IPS-18a (cell line): ENCODE results near the gene CTSD.

Experiments used
- H3K27ac ChIP-seq: one replicate; pipeline ENCODE4 v1.5.1; 2013; ENCODE audit warnings: low read length
- H3K27me3 ChIP-seq: one replicate; pipeline ENCODE4 v1.6.1; 2013; ENCODE audit warnings: mild to moderate bottlenecking, low read length; ENCODE audit not compliant: control insufficient read depth, insufficient read depth
- H3K36me3 ChIP-seq: one replicate; pipeline ENCODE4 v1.6.1; 2013; ENCODE audit warnings: low read depth, low read length; ENCODE audit not compliant: control insufficient read depth
- H3K4me1 ChIP-seq: one replicate; pipeline ENCODE4 v1.6.1; 2013; ENCODE audit warnings: low read depth, low read length; ENCODE audit not compliant: control insufficient read depth
- H3K4me3 ChIP-seq: one replicate; pipeline ENCODE4 v1.5.1; 2013; ENCODE audit warnings: low read length
- H3K9ac ChIP-seq: one replicate; pipeline ENCODE4 v1.6.1; 2013; ENCODE audit warnings: mild to moderate bottlenecking, low read length, moderate library complexity
- H3K9me3 ChIP-seq: one replicate; pipeline ENCODE4 v1.6.1; 2013; ENCODE audit warnings: low read depth, low read length; ENCODE audit not compliant: control insufficient read depth

Gene CTSD

GRCh38 chr11:1793081-1793480, 29.4 kb upstream of the CTSD start:
- H3K4me3 ChIP-seq, result no peak overlapping the region
- H3K27me3 ChIP-seq, result peaks cover 8% of the 10 kb centered on the region
- H3K4me1 ChIP-seq, result no peaks in the 10 kb centered on the region
- H3K36me3 ChIP-seq, result no peaks in the 10 kb centered on the region
- H3K27ac ChIP-seq, result no peak overlapping the region
- no peak overlapping the region for H3K9ac ChIP-seq
- H3K9me3 ChIP-seq, result no peaks in the 10 kb centered on the region

- Histone ChIP-seq H3K9me3 (no peaks in the 10 kb centered on the region), H3K27me3 (peaks cover 8% of the 10 kb centered on the region), H3K4me3 (no peak overlapping the region), H3K36me3 (no peaks in the 10 kb centered on the region), H3K4me1 (no peaks in the 10 kb centered on the region), H3K27ac (no peak overlapping the region), H3K9ac (no peak overlapping the region)
These were observed 28.7 kb upstream of the CTSD start for GRCh38 chr11:1792461-1792860.

GRCh38 chr11:1791912-1792311, 28.2 kb upstream of the CTSD start:
- H3K9ac ChIP-seq, result no peak overlapping the region

GRCh38 chr11:1786466-1786865, 22.7 kb upstream of the CTSD start:
- Histone ChIP-seq H3K9ac (no peak overlapping the region), H3K4me3 (no peak overlapping the region), H3K9me3 (no peaks in the 10 kb centered on the region), H3K27me3 (no peaks in the 10 kb centered on the region), H3K27ac (no peak overlapping the region), H3K36me3 (no peaks in the 10 kb centered on the region), H3K4me1 (no peaks in the 10 kb centered on the region)

More at GRCh38 chr11:1791912-1792311, 28.2 kb upstream of the CTSD start:
- Histone ChIP-seq H3K27me3 (peaks cover 8% of the 10 kb centered on the region), H3K4me3 (no peak overlapping the region), H3K9me3 (no peaks in the 10 kb centered on the region), H3K4me1 (no peaks in the 10 kb centered on the region), H3K27ac (no peak overlapping the region), H3K36me3 (no peaks in the 10 kb centered on the region)

- H3K4me1 ChIP-seq, result no peaks in the 10 kb centered on the region
- H3K27me3 ChIP-seq, result no peaks in the 10 kb centered on the region
- no peak overlapping the region for H3K9ac ChIP-seq
- H3K9me3 ChIP-seq, result no peaks in the 10 kb centered on the region
- H3K4me3 ChIP-seq, result no peak overlapping the region
- no peaks in the 10 kb centered on the region for H3K36me3 ChIP-seq
- H3K27ac ChIP-seq, result no peak overlapping the region
These were observed 22.2 kb upstream of the CTSD start for GRCh38 chr11:1785749-1786413.

- no peak overlapping the region for H3K4me3 ChIP-seq
- no peaks in the 10 kb centered on the region for H3K9me3 ChIP-seq
- H3K9ac ChIP-seq, result no peak overlapping the region
- no peaks in the 10 kb centered on the region for H3K36me3 ChIP-seq
- H3K4me1 ChIP-seq, result no peaks in the 10 kb centered on the region
- no peak overlapping the region for H3K27ac ChIP-seq
- H3K27me3 ChIP-seq, result no peaks in the 10 kb centered on the region
These were observed 21.3 kb upstream of the CTSD start for GRCh38 chr11:1784761-1785650.

- Histone ChIP-seq H3K4me1 (no peaks in the 10 kb centered on the region), H3K9me3 (no peaks in the 10 kb centered on the region), H3K9ac (no peak overlapping the region), H3K27me3 (no peaks in the 10 kb centered on the region), H3K36me3 (no peaks in the 10 kb centered on the region), H3K4me3 (no peak overlapping the region), H3K27ac (no peak overlapping the region)
These were observed 20.2 kb upstream of the CTSD start for GRCh38 chr11:1783725-1784529.

- H3K4me1 ChIP-seq, result no peaks in the 10 kb centered on the region
- no peaks in the 10 kb centered on the region for H3K36me3 ChIP-seq
- H3K9ac ChIP-seq, result no peak overlapping the region
- no peak overlapping the region for H3K27ac ChIP-seq
- H3K9me3 ChIP-seq, result no peaks in the 10 kb centered on the region
- H3K4me3 ChIP-seq, result no peak overlapping the region
- no peaks in the 10 kb centered on the region for H3K27me3 ChIP-seq
These were observed 19.4 kb upstream of the CTSD start for GRCh38 chr11:1782831-1783724.

- Histone ChIP-seq H3K27me3 (no peaks in the 10 kb centered on the region), H3K4me1 (no peaks in the 10 kb centered on the region), H3K27ac (no peak overlapping the region), H3K36me3 (no peaks in the 10 kb centered on the region), H3K9ac (no peak overlapping the region), H3K9me3 (no peaks in the 10 kb centered on the region), H3K4me3 (no peak overlapping the region)
These were observed 18.4 kb upstream of the CTSD start for GRCh38 chr11:1782031-1782590.

GRCh38 chr11:1781593-1781975, 17.9 kb upstream of the CTSD start:
- Histone ChIP-seq H3K27me3 (no peaks in the 10 kb centered on the region), H3K36me3 (no peaks in the 10 kb centered on the region), H3K9me3 (no peaks in the 10 kb centered on the region), H3K4me3 (no peak overlapping the region), H3K27ac (no peak overlapping the region), H3K4me1 (no peaks in the 10 kb centered on the region), H3K9ac (no peak overlapping the region)
